ENCODE data around the gene ABCC9. TPM values are rescaled to one million over a fixed set of nuclear protein-coding genes. Genes with fewer than 3 reads are reported as not detected.
A peak's percentile ranks its signal among the peaks of the same experiment; 100 is the strongest.

ABCC9 gene
- total RNA-seq, 4 donors from 2014 or later: 39.7 to 118 (median 78.4) TPM

GRCh38 chr12:21826618-21826910, 114.7 kb downstream of the ABCC9 start:
- DNase-seq: no peak
- intact Hi-C loops (cut with DNase I; ENCODE audit: low total_unique reads): loop anchor here (10.0 kb wide), 1 partner anchor 52 kb away; the partner anchor contains the start of gene KCNJ8
- H3K27ac ChIP-seq: peak overlapping the region; percentile 91 to 95
- no peaks in the 10 kb centered on the region for H3K36me3 ChIP-seq
- peaks cover 0 to 17% of the 10 kb centered on the region in 2 donors for H3K4me1 ChIP-seq
- H3K4me3 ChIP-seq: no peak overlapping the region
- no peaks in the 10 kb centered on the region for H3K9me3 ChIP-seq
- H3K27me3 ChIP-seq: no peaks in the 10 kb centered on the region
- TF ChIP-seq POLR2A (IDR thresholded peaks at IDR 0.05): no peak
- TF ChIP-seq CTCF (IDR thresholded peaks at IDR 0.05): no peak

GRCh38 chr12:21825886-21826617, 115.2 kb downstream of the ABCC9 start:
- H3K27ac ChIP-seq: peak overlapping the region; percentile 91 to 95
- intact Hi-C loops (cut with DNase I; ENCODE audit: low total_unique reads): loop anchor here (10.0 kb wide), 1 partner anchor 51 kb away; the partner anchor contains the start of gene KCNJ8
- no peak for DNase-seq
- peaks cover 0 to 17% of the 10 kb centered on the region in 2 donors for H3K4me1 ChIP-seq
- no peaks in the 10 kb centered on the region for H3K27me3 ChIP-seq
- TF ChIP-seq CTCF (IDR thresholded peaks at IDR 0.05) (no peak), POLR2A (IDR thresholded peaks at IDR 0.05) (no peak)
- H3K9me3 ChIP-seq: no peaks in the 10 kb centered on the region
- H3K4me3 ChIP-seq: no peak overlapping the region
- H3K36me3 ChIP-seq: no peaks in the 10 kb centered on the region

GRCh38 chr12:21823581-21823980, 117.6 kb downstream of the ABCC9 start:
- Histone ChIP-seq H3K9me3 (no peaks in the 10 kb centered on the region), H3K36me3 (no peaks in the 10 kb centered on the region), H3K4me1 (peaks cover 4 to 15% of the 10 kb centered on the region in 2 donors), H3K4me3 (no peak overlapping the region), H3K27ac (peak overlapping the region in 1 of 2 donors; percentile 41), H3K27me3 (no peaks in the 10 kb centered on the region)
- peak in 1 of 2 donors; percentile 18 for DNase-seq
- TF ChIP-seq POLR2A (IDR thresholded peaks at IDR 0.05) (no peak), CTCF (IDR thresholded peaks at IDR 0.05) (no peak)
- intact Hi-C loops (cut with DNase I; ENCODE audit: low total_unique reads): loop anchor here (10.0 kb wide), 1 partner anchor 49 kb away; the partner anchor contains the start of gene KCNJ8

- TF ChIP-seq POLR2A (IDR thresholded peaks at IDR 0.05) (no peak), CTCF (IDR thresholded peaks at IDR 0.05) (no peak)
- intact Hi-C loops (cut with DNase I; ENCODE audit: low total_unique reads): loop anchor here (10.0 kb wide), 1 partner anchor 45 kb away; the partner anchor contains the start of gene KCNJ8
- H3K27ac ChIP-seq: peak overlapping the region in 1 of 2 donors; percentile 43
Observed at GRCh38 chr12:21819678-21820077, 121.5 kb downstream of the ABCC9 start.

GRCh38 chr12:21819236-21819635, 122.0 kb downstream of the ABCC9 start:
- H3K36me3 ChIP-seq: no peaks in the 10 kb centered on the region
- peaks cover 4% of the 10 kb centered on the region in 2 donors for H3K4me1 ChIP-seq
- TF ChIP-seq CTCF (IDR thresholded peaks at IDR 0.05): no peak
- TF ChIP-seq POLR2A (IDR thresholded peaks at IDR 0.05): no peak
- no peak overlapping the region for H3K4me3 ChIP-seq
- H3K9me3 ChIP-seq: no peaks in the 10 kb centered on the region
- DNase-seq: no peak
- intact Hi-C loops (cut with DNase I; ENCODE audit: low total_unique reads): no loop called here
- H3K27ac ChIP-seq: peak overlapping the region in 1 of 2 donors; percentile 43
- H3K27me3 ChIP-seq: no peaks in the 10 kb centered on the region

More at GRCh38 chr12:21819678-21820077, 121.5 kb downstream of the ABCC9 start:
- no peaks in the 10 kb centered on the region for H3K36me3 ChIP-seq
- H3K4me1 ChIP-seq: peaks cover 4% of the 10 kb centered on the region in 2 donors
- H3K27me3 ChIP-seq: no peaks in the 10 kb centered on the region
- H3K9me3 ChIP-seq: no peaks in the 10 kb centered on the region
- no peak overlapping the region for H3K4me3 ChIP-seq
- DNase-seq: no peak
